Esophagus (tissue), 2 donors: ENCODE measurements around the gene RER1. TPM values are rescaled to one million over a fixed set of nuclear protein-coding genes. Genes with fewer than 3 reads are reported as not detected.

ENCODE experiments used
- H3K27ac ChIP-seq, 2 donors: one replicate each; pipeline ENCODE4 v1.5.1; 2013; ENCODE audit warnings: low read depth in 2 of 2, mild to moderate bottlenecking in 2 of 2, inconsistent platforms in 1 of 2, low read length in 1 of 2, moderate library complexity in 1 of 2
- H3K27me3 ChIP-seq, 2 donors: one replicate each; pipeline ENCODE4 v1.6.1; 2013; ENCODE audit warnings: low read length in 2 of 2, control low read depth in 1 of 2, mild to moderate bottlenecking in 1 of 2; ENCODE audit not compliant: insufficient read depth in 2 of 2, control insufficient read depth in 1 of 2
- H3K36me3 ChIP-seq, 2 donors: one replicate each; pipeline ENCODE4 v1.6.1; 2013; ENCODE audit warnings: low read length in 1 of 2; ENCODE audit not compliant: control insufficient read depth in 2 of 2, insufficient read depth in 2 of 2
- H3K4me1 ChIP-seq, 2 donors: one replicate each; pipeline ENCODE4 v1.6.1; 2013; ENCODE audit warnings: low read length in 1 of 2; ENCODE audit not compliant: control insufficient read depth in 2 of 2, insufficient read depth in 2 of 2
- H3K4me3 ChIP-seq, 2 donors: one replicate each; pipeline ENCODE4 v1.5.1; 2013; ENCODE audit warnings: low read length in 2 of 2, mild to moderate bottlenecking in 2 of 2, low read depth in 1 of 2, moderate library complexity in 1 of 2
- H3K9me3 ChIP-seq, 2 donors: one replicate each; pipeline ENCODE4 v1.6.1; 2013; ENCODE audit warnings: mild to moderate bottlenecking in 2 of 2, low read depth in 1 of 2, low read length in 1 of 2, moderate library complexity in 1 of 2; ENCODE audit not compliant: control insufficient read depth in 2 of 2, insufficient read depth in 1 of 2
- WGBS, 2 donors: extraction: QIAGEN DNeasy Blood & Tissue Kit; methylation state at CpG; one replicate each; pipeline ENCODE4 v1.1.7; 2013; 5-methylcytosine and 5-hydroxymethylcytosine counted together
- polyA plus RNA-seq, 2 donors: library from polyadenylated mRNA; stranded (reverse); fragments of 200-250 nt; gene quantifications; one replicate each; pipeline ENCODE4 v1.2.3, GENCODE V29; 2013
- donor health status: healthy with polysubstance abuse.
- donor health status: Bipolar disorder and iron deficiency.

Gene RER1
- polyA plus RNA-seq, 2 donors = 85.8 to 116 TPM

GRCh38 chr1:2382621-2383361, 8.8 kb upstream of the RER1 start:
- Histone ChIP-seq H3K36me3 (peaks cover 0 to 4% of the 10 kb centered on the region in 2 donors), H3K27ac (no peak overlapping the region), H3K4me1 (peaks cover 0 to 3% of the 10 kb centered on the region in 2 donors), H3K9me3 (no peaks in the 10 kb centered on the region), H3K4me3 (no peak overlapping the region), H3K27me3 (no peaks in the 10 kb centered on the region)
- 46 to 52% methylated on average over 13 of the region's 13 CpGs for WGBS, 2 donors

- H3K4me3 ChIP-seq = no peak overlapping the region
- WGBS, 2 donors = 85 to 90% methylated on average over 14 of the region's 14 CpGs
- no peaks in the 10 kb centered on the region for H3K9me3 ChIP-seq
- peaks cover 0 to 6% of the 10 kb centered on the region in 2 donors for H3K36me3 ChIP-seq
- H3K4me1 ChIP-seq = peaks cover 0 to 3% of the 10 kb centered on the region in 2 donors
- no peaks in the 10 kb centered on the region for H3K27me3 ChIP-seq
- H3K27ac ChIP-seq = no peak overlapping the region
Measured at GRCh38 chr1:2383576-2383975, 8.1 kb upstream of the RER1 start.

GRCh38 chr1:2384130-2384860, 7.3 kb upstream of the RER1 start:
- no peaks in the 10 kb centered on the region for H3K27me3 ChIP-seq
- H3K4me3 ChIP-seq = no peak overlapping the region
- peaks cover 0 to 3% of the 10 kb centered on the region in 2 donors for H3K4me1 ChIP-seq
- H3K9me3 ChIP-seq = no peaks in the 10 kb centered on the region
- WGBS, 2 donors = 93% methylated on average over 21 of the region's 21 CpGs
- peaks cover 0 to 6% of the 10 kb centered on the region in 2 donors for H3K36me3 ChIP-seq
- H3K27ac ChIP-seq = no peak overlapping the region

- Histone ChIP-seq H3K36me3 (peaks cover 0 to 6% of the 10 kb centered on the region in 2 donors), H3K4me1 (peaks cover 0 to 7% of the 10 kb centered on the region in 2 donors), H3K27ac (no peak overlapping the region), H3K27me3 (no peaks in the 10 kb centered on the region), H3K9me3 (no peaks in the 10 kb centered on the region), H3K4me3 (no peak overlapping the region)
- WGBS, 2 donors = 82 to 83% methylated on average over 41 of the region's 41 CpGs
Measured at GRCh38 chr1:2384941-2385481, 6.6 kb upstream of the RER1 start.

- Histone ChIP-seq H3K9me3 (no peaks in the 10 kb centered on the region), H3K4me3 (no peak overlapping the region), H3K4me1 (peaks cover 0 to 9% of the 10 kb centered on the region in 2 donors), H3K27ac (no peak overlapping the region), H3K36me3 (peaks cover 0 to 6% of the 10 kb centered on the region in 2 donors), H3K27me3 (no peaks in the 10 kb centered on the region)
- 90 to 92% methylated on average over 19 of the region's 19 CpGs for WGBS, 2 donors
Measured at GRCh38 chr1:2385606-2386280, 5.9 kb upstream of the RER1 start.

- 95 to 96% methylated on average over 30 of the region's 30 CpGs for WGBS, 2 donors
- H3K4me3 ChIP-seq = no peak overlapping the region
- peaks cover 0 to 6% of the 10 kb centered on the region in 2 donors for H3K36me3 ChIP-seq
- no peak overlapping the region for H3K27ac ChIP-seq
- no peaks in the 10 kb centered on the region for H3K9me3 ChIP-seq
- no peaks in the 10 kb centered on the region for H3K27me3 ChIP-seq
- peaks cover 0 to 7% of the 10 kb centered on the region in 2 donors for H3K4me1 ChIP-seq
Measured at GRCh38 chr1:2386636-2387611, 4.7 kb upstream of the RER1 start.

- H3K36me3 ChIP-seq = peaks cover 0 to 7% of the 10 kb centered on the region in 2 donors
- no peaks in the 10 kb centered on the region for H3K9me3 ChIP-seq
- 92 to 95% methylated on average over 32 of the region's 32 CpGs for WGBS, 2 donors
- peaks cover 5 to 12% of the 10 kb centered on the region in 2 donors for H3K4me1 ChIP-seq
- H3K4me3 ChIP-seq = no peak overlapping the region
- H3K27ac ChIP-seq = no peak overlapping the region
- H3K27me3 ChIP-seq = no peaks in the 10 kb centered on the region
Measured at GRCh38 chr1:2388004-2388913, 3.4 kb upstream of the RER1 start.

GRCh38 chr1:2389644-2390043, 2.0 kb upstream of the RER1 start:
- H3K4me1 ChIP-seq = peaks cover 9 to 22% of the 10 kb centered on the region in 2 donors
- H3K36me3 ChIP-seq = peaks cover 0 to 15% of the 10 kb centered on the region in 2 donors
- H3K27ac ChIP-seq = peak overlapping the region in 1 of 2 donors; percentile 71
- no peak overlapping the region for H3K4me3 ChIP-seq
- no peaks in the 10 kb centered on the region for H3K9me3 ChIP-seq
- H3K27me3 ChIP-seq = no peaks in the 10 kb centered on the region
- WGBS, 2 donors = 90 to 91% methylated on average over 7 of the region's 7 CpGs
